C4-2B (cell line): ENCODE data around the gene TNFRSF8.

Experiments
- H3K27ac ChIP-seq: fragments of 450-650 bp; 2 replicates; pipeline ENCODE4 v1.5.1; 2017
- CTCF ChIP-seq: fragments of 450-650 bp; conservative IDR thresholded peaks from 2 replicates; pipeline ENCODE4 v1.5.1; 2017; ENCODE audit warnings: mild to moderate bottlenecking
- ZFX ChIP-seq: fragments of 450-650 bp; IDR thresholded peaks from 2 replicates; pipeline ENCODE4 v1.6.1; 2017

Gene TNFRSF8

GRCh38 chr1:12080156-12080555 lies 17.1 kb downstream of the TNFRSF8 start:
- H3K27ac ChIP-seq = no peak overlapping the region
- TF ChIP-seq ZFX (no peak), CTCF (no peak)

DNA sequence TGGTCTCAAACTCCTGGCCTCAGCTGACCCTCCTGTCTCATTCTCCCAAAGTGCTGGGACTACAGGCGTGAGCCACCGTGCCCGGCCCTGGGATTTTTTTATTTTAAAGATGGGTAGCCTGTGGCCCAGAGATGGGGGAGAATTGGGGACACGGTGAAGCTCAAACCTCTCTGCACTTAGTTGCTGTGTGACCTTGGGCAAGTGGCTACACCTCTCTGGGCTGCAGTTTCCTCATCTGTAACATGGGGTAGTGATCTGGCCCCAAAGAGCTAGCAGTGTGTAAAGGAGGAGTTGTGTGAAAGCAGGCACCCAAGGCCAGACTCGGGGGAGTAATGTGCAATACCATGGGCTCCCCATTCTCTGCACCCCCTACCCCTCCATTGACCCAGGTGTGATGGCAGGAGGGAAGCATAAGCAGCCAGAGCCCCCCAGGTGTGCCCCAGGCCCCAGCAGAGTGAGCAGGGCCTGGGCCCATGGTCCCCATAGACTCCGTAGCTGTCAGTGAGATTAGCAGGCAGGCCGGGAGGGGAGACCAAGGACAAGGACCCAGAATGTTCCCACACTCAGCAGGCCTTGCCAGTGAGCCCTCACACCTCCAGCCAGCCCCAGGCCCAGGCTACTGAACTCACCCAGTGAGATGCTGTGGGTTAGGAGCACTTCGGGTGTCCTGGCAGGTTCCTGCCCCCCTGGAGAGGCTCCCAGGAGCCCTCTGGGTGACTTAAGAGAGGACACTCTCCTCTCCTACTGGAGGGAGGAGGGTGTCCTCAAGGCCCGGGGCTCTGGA lies 17.9 kb downstream of the TNFRSF8 start:
- TF ChIP-seq CTCF (no peak), ZFX (no peak)
- no peak overlapping the region for H3K27ac ChIP-seq

DNA sequence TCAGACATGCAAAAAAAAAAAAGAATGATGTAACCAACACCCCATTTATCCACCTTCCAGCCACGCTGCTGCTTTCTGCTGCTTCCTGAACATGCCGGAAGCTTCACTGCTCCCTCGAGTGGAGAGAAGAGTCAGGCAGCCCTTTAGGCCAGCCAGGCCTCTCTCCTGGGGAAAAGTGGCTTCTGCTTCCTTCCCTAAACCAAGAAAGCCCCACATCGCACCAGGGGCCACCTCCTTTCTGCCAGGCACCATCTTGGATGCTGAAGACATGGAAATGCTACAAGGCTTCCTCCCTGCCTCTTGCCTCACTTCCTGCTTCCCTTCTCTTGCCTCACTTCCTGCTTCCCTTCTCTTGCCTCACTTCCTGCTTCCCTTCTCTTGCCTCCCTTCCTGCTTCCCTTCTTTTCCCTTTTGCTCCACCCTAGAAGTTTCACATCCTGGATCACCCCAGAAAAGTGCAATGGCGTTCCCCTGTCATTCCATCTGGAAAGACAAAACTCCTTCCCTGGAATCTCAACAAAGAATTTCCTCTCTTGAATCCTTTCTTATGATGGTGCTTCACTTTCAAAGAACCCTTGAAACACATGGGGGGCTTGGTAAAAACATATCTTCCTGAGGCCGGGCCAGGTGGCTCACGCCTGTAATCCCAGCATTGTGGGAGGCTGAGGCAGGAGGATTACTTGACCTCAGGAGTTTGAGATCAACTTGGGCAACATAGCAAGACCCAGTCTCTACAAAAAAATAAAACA lies 18.7 kb downstream of the TNFRSF8 start:
- no peak for TF ChIP-seq CTCF
- TF ChIP-seq ZFX = no peak
- no peak overlapping the region for H3K27ac ChIP-seq

- TF ChIP-seq CTCF (no peak), ZFX (no peak)
- no peak overlapping the region for H3K27ac ChIP-seq
These were observed 19.9 kb downstream of the TNFRSF8 start for GRCh38 chr1:12082988-12083387.

- TF ChIP-seq ZFX = no peak
- TF ChIP-seq CTCF = no peak
- no peak overlapping the region for H3K27ac ChIP-seq
These were observed 20.7 kb downstream of the TNFRSF8 start for GRCh38 chr1:12083766-12084165.

- H3K27ac ChIP-seq = no peak overlapping the region
- TF ChIP-seq ZFX (no peak), CTCF (no peak)
These were observed 22.6 kb downstream of the TNFRSF8 start for GRCh38 chr1:12085643-12086260.

GRCh38 chr1:12087797-12088314 lies 24.8 kb downstream of the TNFRSF8 start:
- no peak overlapping the region for H3K27ac ChIP-seq
- TF ChIP-seq CTCF = no peak
- no peak for TF ChIP-seq ZFX
